GM18502 (cell line): Measurements from ENCODE around the gene PPP1R14B.
A peak's percentile ranks its signal among the peaks of the same experiment; 100 is the strongest.

ENCODE experiments used
- ATAC-seq: cut with Tn5 transposase; IDR thresholded peaks from one replicate; pipeline ENCODE4 v1.9.1; 2021; ENCODE audit warnings: mild to moderate bottlenecking; ENCODE audit not compliant: unreplicated experiment, poor library complexity

Gene PPP1R14B

DNA sequence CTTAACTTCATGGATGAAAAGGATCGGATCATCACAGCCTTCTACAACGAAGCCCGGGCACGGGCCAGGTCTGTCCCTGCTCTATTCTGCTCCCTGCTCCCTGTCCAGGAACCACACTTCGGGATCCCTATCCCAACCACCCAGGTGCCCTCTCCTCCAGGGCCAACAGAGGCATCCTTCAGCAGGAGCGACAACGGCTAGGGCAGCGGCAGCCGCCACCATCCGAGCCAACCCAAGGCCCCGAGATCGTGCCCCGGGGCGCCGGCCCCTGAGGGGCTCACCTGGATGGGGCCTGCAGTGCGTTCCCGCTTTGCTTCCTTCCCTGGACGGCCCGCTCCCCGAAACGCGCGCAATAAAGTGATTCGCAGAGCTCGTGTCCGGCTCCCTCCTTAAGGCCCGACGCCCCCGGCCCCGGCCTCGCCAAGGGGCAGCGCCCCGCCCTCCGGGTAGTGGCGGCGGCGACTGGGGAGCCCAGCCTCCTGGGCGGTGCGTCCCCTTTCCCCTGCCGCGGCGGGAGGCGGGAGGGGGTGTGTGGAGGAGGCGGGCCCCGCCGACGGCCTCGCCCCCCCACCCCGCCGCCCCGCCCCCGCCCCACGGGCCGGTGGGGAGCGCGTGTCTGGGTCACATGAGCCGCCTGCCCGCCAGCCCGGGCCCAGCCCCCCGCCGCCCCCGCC is 12.7 kb downstream of the PPP1R14B start, which contains the start of gene VEGFB:
Gene VEGFB, plus strand, starts transcription at position 672 of the 674 bp plus-strand sequence. CDS start 250 bp downstream, outside the sequence.
- ATAC-seq, result peak; percentile 37

DNA sequence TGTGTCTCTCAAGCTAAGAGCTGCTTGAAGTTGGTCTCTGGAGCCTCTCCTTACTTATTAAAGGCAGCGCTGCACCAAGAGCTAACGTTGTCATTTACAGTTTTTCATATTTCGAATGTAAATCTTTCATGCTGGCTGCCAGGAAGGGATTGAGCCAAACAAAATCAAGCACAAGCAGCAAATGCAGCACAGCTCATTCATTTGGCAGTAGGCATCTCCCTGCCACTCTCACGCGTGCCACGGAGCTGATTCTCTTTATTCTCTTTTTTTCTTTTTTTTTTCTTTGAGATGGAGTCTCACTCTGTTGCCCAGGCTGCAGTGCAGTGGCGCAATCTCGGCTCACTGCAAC is 13.8 kb downstream of the PPP1R14B start:
- no peak for ATAC-seq

- ATAC-seq, result no peak
Observed at GRCh38 chr11:64232182-64232966, 14.4 kb downstream of the PPP1R14B start.

DNA sequence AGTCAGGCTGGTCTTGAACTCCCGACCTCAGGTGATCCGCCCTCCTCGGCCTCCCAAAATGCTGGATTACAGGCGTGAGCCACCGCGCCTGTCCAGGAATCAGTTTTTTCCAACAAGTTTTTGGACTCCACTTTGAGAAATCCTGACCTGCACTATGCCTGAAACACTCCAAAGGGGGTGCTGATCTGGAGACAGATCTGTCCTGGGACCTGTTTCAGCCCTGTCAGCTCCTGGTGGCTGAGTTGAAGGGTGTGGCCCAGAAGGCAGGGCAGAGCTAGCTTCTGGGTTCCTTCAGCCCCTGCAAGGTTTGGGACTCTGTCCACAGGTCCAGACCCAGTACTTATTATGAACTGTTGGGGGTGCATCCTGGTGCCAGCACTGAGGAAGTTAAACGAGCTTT is 15.2 kb downstream of the PPP1R14B start:
- no peak for ATAC-seq

- no peak for ATAC-seq
Observed at GRCh38 chr11:64230985-64231365, 15.8 kb downstream of the PPP1R14B start.

DNA sequence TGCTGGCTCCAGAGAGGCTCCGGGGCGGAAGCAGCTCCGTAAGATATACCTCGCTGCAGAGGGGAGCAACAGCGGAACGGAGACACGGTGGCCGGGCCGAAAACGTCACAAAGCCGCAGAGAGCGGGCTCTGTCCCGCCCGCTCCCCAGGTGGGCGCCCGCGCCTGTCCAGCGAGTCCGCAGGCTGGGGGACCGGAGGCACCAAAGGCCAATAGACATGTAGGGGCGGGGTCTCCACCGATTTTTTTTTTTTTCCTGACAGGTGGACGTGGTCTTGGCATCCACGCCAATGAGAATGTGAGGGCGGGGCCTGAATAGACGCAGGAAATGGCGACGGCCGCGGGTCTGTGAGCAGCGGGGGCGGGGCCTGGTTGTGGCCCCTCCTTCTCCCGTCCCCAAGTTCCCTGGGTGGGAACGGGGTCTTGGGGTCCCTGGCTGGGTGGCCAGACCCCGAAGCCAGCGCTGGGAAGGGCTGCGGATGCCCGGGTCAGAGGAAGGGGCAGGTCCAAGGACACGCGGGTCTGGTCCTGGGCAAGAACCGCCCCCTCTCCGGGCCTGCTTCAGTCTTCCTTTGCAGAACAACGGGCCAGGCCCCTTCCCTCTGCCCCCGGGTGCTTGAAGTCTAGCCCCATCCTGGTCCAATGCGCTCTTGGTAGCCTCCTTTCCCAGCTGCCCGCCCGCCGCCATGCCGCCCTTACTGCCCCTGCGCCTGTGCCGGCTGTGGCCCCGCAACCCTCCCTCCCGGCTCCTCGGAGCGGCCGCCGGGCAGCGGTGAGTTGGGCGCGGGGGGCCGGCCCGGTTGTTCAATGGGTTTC is 16.4 kb downstream of the PPP1R14B start, which contains the start of gene DNAJC4:
Gene DNAJC4, plus strand, starts transcription at position 378 of the 814 bp plus-strand sequence. Its CDS starts 307 bp downstream, at position 685.
- ATAC-seq, result peak; percentile 47

- ATAC-seq, result no peak
Observed at GRCh38 chr11:64229744-64230170, 17.0 kb downstream of the PPP1R14B start.

DNA sequence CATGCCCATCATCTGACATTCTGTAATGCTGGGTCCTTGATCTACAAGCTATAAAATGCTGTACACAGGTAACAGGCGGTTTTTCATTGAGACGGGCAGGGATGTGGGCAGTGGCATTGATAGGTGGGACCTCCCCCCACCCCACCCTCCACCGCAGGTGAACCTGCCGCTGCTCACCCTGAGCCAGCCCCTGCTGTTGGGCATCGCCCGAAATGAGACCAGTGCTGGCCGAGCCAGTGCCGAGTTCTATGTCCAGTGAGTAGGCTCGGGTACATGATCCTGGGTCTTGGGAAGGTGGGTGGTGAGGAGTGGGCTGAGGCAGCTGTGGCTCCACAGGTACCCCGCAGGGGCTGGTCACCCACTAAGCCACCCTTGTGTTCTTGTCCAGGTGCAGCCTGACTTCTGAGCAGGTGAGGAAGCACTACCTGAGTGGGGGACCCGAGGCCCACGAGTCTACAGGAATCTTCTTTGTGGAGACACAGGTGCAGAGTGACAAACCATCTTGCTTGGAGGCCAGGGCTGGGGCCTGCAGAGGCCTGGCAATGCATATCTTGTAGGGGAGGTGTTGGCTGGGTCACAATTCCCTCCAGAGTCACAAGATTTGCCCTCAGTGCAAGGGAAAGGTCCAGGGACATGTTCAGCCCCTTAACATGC is 17.5 kb downstream of the PPP1R14B start:
- no peak for ATAC-seq

DNA sequence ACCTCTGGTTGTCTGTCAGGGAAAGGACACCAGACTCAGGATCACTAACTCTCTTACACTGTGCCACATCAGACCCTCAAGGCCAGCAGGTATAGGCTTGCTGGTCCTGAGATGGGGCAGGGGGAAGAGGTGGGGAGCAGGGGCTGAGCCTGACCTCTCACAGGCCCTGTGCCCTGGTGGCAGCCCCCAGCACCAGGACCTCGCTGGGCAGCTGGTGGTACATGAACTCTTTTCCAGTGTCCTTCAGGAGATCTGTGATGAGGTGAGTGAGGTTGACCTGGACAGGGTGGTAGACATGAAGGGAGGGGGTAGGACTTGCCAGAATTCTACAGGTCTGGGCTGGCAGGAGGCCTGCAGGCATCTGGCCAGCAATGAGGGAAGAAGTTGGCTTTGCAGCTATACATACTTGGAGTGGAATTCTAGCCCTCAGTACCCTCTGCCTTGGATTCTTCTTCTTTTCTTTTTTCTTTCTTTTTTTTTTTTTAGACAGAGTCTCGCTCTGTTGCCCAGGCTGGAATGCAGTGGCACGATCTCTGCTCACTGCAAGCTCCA is 19.3 kb downstream of the PPP1R14B start:
- no peak for ATAC-seq

GRCh38 chr11:64226507-64227051 is 20.2 kb downstream of the PPP1R14B start:
- ATAC-seq, result peak; percentile 21

DNA sequence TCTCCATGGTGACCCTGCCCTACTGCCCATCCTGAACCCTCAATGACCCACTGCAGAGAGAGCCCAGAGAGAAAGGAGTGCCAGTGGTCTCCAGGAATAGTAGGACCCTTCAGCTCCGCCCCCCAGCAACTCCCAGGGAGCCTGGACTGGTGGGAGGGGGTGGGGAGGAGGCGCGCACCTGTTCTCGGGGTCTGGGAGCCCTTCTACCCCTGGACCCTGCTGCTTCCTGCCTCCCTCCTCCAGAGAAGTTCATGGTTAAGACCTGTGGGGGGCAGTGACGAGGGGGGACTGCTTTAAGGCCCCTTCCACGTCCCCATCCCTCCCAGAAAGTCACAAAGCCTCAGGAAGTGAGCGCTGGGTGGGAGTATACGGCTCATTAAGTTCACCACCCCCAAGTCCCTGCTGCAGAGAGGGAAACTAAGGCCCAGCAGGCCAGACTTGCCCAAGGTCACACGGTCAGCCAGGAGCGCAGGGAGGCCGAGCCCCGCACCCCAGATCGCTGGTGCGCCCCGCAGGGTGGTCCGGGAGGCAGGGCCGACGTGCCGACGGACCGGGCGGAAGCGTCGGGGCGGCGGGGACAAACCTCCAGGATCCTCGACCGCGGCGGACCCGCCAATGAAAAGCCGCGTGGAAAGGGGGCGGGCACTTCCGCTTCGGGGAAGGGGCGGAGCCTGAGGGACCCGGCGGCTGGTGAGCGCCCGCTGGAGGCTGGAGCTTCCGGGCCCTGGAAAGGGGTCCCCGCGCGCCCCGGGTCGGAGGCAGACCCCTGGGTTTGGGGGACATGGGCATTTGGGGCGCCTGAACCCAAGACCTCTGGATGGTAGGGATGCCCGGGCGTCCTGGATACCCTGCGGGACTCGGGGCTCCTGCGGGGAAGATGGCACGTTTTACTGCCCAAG is 20.9 kb downstream of the PPP1R14B start, which contains the start of the genes NUDT22 and TRPT1:
Gene NUDT22, plus strand, starts transcription at position 667 of the 899 bp plus-strand sequence. CDS start 379 bp downstream, outside the sequence.
Gene TRPT1, minus strand, starts transcription at position 579 of the 899 bp plus-strand sequence. Its CDS starts 326 bp downstream, at position 253.
- peak; percentile 49 for ATAC-seq

DNA sequence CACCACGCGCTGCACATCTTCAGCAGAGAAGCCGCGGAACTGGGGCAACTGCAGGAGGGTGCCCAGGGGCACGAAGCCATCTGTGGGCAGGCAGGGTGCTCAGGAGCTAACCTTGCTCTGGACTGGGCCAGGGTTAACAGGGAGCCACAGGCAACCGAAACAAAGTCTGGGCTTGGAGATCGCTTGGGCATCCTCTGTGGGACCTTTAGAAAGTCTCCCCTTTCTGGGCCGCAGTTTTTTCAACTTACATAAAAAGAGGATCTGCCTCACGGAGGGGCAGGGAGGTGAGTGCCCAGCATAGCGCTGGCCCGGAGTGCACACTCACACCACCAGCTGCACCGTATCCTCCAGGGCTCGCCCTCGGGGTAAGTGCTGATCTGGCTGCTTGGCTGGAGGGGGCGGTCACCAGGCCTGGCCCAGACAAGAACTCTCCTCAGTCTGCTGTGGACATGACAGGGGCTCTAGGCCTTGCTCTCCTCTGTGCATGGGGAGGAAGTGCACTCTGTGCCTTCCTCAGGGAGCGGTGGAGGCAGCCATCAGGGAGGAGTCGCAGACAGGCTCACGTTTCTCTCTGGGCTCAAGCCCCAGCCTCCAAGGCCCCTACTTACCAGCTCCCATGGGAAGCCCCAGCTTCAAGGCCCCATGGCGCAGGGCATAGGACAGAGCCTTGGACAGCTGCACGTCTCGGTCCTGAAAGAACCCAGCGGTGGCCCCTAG is 21.7 kb downstream of the PPP1R14B start:
- ATAC-seq, result no peak

- no peak for ATAC-seq
Observed at GRCh38 chr11:64224151-64224890, 22.4 kb downstream of the PPP1R14B start.

DNA sequence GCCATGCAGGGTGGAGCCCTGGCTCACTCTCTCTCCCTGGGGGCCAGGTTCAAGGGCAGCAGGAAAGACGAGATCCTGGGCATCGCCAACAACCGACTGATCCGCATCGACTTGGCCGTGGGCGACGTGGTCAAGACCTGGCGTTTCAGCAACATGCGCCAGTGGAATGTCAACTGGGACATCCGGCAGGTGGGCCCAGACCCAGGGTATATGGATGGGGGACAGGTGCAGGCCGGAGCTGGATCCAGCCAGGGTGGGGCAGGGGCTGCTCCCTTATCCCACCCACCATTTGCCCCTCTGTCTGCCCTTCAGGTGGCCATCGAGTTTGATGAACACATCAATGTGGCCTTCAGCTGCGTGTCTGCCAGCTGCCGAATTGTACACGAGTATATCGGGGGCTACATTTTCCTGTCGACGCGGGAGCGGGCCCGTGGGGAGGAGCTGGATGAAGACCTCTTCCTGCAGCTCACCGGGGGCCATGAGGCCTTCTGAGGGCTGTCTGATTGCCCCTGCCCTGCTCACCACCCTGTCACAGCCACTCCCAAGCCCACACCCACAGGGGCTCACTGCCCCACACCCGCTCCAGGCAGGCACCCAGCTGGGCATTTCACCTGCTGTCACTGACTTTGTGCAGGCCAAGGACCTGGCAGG is 23.6 kb downstream of the PPP1R14B start:
- ATAC-seq, result no peak

DNA sequence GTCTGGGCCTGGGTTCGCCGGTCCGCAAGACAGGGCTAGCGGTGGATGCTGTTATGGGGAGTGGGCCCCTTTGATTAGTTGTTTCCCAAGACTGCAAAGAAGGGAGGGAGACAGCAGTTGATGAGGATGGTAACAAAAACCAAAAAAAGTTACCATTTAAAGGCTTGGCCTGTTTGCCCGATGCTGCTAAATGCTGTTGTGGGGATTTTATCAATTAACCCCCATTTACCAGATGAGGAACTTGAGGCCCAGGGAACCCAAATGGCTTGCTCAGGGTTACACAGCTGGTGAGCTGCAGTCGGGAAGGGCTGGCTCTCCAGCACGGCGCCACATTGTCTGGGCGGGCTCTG is 24.1 kb downstream of the PPP1R14B start:
- ATAC-seq, result no peak

- no peak for ATAC-seq
Observed at GRCh38 chr11:64220798-64221197, 25.9 kb downstream of the PPP1R14B start.

DNA sequence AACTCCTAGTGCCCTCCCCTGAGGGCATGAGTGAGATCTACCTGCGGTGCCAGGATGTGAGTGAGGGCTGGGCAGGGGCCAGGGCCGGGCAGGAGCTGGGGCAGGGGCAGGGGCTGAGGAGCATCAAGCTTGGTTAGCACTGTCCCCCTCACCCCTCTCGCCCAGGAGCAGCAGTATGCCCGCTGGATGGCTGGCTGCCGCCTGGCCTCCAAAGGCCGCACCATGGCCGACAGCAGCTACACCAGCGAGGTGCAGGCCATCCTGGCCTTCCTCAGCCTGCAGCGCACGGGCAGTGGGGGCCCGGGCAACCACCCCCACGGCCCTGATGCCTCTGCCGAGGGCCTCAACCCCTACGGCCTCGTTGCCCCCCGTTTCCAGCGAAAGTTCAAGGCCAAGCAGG is 26.5 kb downstream of the PPP1R14B start:
- ATAC-seq, result no peak
